ENCODE results near the gene ANKRD2. TPM values are rescaled to one million over a fixed set of nuclear protein-coding genes. Genes with fewer than 3 reads are reported as not detected.
"Not testable (repeated sequence)": the region's sequence is repeated elsewhere in the genome, so short reads cannot be mapped to it uniquely, and the experiment has no call there.

ANKRD2 gene
- total RNA-seq, 1 experiment from 2014 or later = not detected

GRCh38 chr10:97549587-97550322 is 22.8 kb upstream of the ANKRD2 start:
- Histone ChIP-seq H3K27ac (ENCODE audit: low read length) (no peak overlapping the region), H3K9me3 (ENCODE audit: low read length) (no peaks in the 10 kb centered on the region), H2AFZ (ENCODE audit: low read length) (no peak overlapping the region), H3K4me2 (ENCODE audit: low read depth, low read length, poor library complexity, severe bottlenecking) (no peak overlapping the region), H4K20me1 (ENCODE audit: insufficient read depth, low read depth, low read length) (no peaks in the 10 kb centered on the region), H3K9ac (ENCODE audit: low read length) (no peak overlapping the region), H3K9me2 (replicated peaks; ENCODE audit: insufficient read depth, low read length) (no peaks in the 10 kb centered on the region), H3K36me3 (ENCODE audit: insufficient read depth, low read length) (no peaks in the 10 kb centered on the region), H3K27me3 (ENCODE audit: low read length) (no peaks in the 10 kb centered on the region), H3K79me2 (ENCODE audit: low read length) (no peaks in the 10 kb centered on the region), H3K4me3 (ENCODE audit: low read length) (no peak overlapping the region), H3K4me1 (ENCODE audit: low read length) (no peaks in the 10 kb centered on the region)
- DNase-seq = no peak

GRCh38 chr10:97550336-97551149 is 22.0 kb upstream of the ANKRD2 start:
- Histone ChIP-seq H3K36me3 (ENCODE audit: insufficient read depth, low read length) (no peaks in the 10 kb centered on the region), H2AFZ (ENCODE audit: low read length) (no peak overlapping the region), H3K4me3 (ENCODE audit: low read length) (no peak overlapping the region), H3K9me2 (replicated peaks; ENCODE audit: insufficient read depth, low read length) (no peaks in the 10 kb centered on the region), H3K9me3 (ENCODE audit: low read length) (no peaks in the 10 kb centered on the region), H3K4me1 (ENCODE audit: low read length) (no peaks in the 10 kb centered on the region), H3K27ac (ENCODE audit: low read length) (no peak overlapping the region), H3K79me2 (ENCODE audit: low read length) (no peaks in the 10 kb centered on the region), H3K9ac (ENCODE audit: low read length) (no peak overlapping the region), H3K4me2 (ENCODE audit: low read depth, low read length, poor library complexity, severe bottlenecking) (no peak overlapping the region), H4K20me1 (ENCODE audit: insufficient read depth, low read depth, low read length) (no peaks in the 10 kb centered on the region), H3K27me3 (ENCODE audit: low read length) (no peaks in the 10 kb centered on the region)
- DNase-seq = no peak

GRCh38 chr10:97551271-97551670 is 21.3 kb upstream of the ANKRD2 start:
- Histone ChIP-seq H3K9me3 (ENCODE audit: low read length) (no peaks in the 10 kb centered on the region), H3K9me2 (replicated peaks; ENCODE audit: insufficient read depth, low read length) (no peaks in the 10 kb centered on the region), H3K27ac (ENCODE audit: low read length) (no peak overlapping the region), H3K4me2 (ENCODE audit: low read depth, low read length, poor library complexity, severe bottlenecking) (no peak overlapping the region), H3K27me3 (ENCODE audit: low read length) (no peaks in the 10 kb centered on the region), H3K4me3 (ENCODE audit: low read length) (no peak overlapping the region), H3K36me3 (ENCODE audit: insufficient read depth, low read length) (no peaks in the 10 kb centered on the region), H4K20me1 (ENCODE audit: insufficient read depth, low read depth, low read length) (no peaks in the 10 kb centered on the region), H3K79me2 (ENCODE audit: low read length) (no peaks in the 10 kb centered on the region), H3K4me1 (ENCODE audit: low read length) (no peaks in the 10 kb centered on the region), H2AFZ (ENCODE audit: low read length) (no peak overlapping the region), H3K9ac (ENCODE audit: low read length) (no peak overlapping the region)
- DNase-seq = no peak

- Histone ChIP-seq H3K4me3 (ENCODE audit: low read length) (no peak overlapping the region), H3K9me2 (replicated peaks; ENCODE audit: insufficient read depth, low read length) (no peaks in the 10 kb centered on the region), H3K27me3 (ENCODE audit: low read length) (no peaks in the 10 kb centered on the region), H3K4me2 (ENCODE audit: low read depth, low read length, poor library complexity, severe bottlenecking) (no peak overlapping the region), H3K36me3 (ENCODE audit: insufficient read depth, low read length) (no peaks in the 10 kb centered on the region), H3K27ac (ENCODE audit: low read length) (no peak overlapping the region), H3K4me1 (ENCODE audit: low read length) (no peaks in the 10 kb centered on the region), H2AFZ (ENCODE audit: low read length) (no peak overlapping the region), H3K79me2 (ENCODE audit: low read length) (no peaks in the 10 kb centered on the region), H4K20me1 (ENCODE audit: insufficient read depth, low read depth, low read length) (no peaks in the 10 kb centered on the region), H3K9ac (ENCODE audit: low read length) (no peak overlapping the region), H3K9me3 (ENCODE audit: low read length) (no peaks in the 10 kb centered on the region)
- peak; percentile 71 for DNase-seq
These were observed 19.0 kb upstream of the ANKRD2 start for GRCh38 chr10:97553575-97554031.

- not testable (repeated sequence) for H3K4me2 ChIP-seq (ENCODE audit: low read depth, low read length, poor library complexity, severe bottlenecking); H3K9me3 ChIP-seq (ENCODE audit: low read length); H3K27ac ChIP-seq (ENCODE audit: low read length); H3K9ac ChIP-seq (ENCODE audit: low read length); H3K4me1 ChIP-seq (ENCODE audit: low read length); H2AFZ ChIP-seq (ENCODE audit: low read length); H3K79me2 ChIP-seq (ENCODE audit: low read length); H3K9me2 ChIP-seq (replicated peaks; ENCODE audit: insufficient read depth, low read length); H3K27me3 ChIP-seq (ENCODE audit: low read length); H3K4me3 ChIP-seq (ENCODE audit: low read length); DNase-seq; H3K36me3 ChIP-seq (ENCODE audit: insufficient read depth, low read length); H4K20me1 ChIP-seq (ENCODE audit: insufficient read depth, low read depth, low read length)
These were observed 18.2 kb upstream of the ANKRD2 start for GRCh38 chr10:97554336-97554735.

GRCh38 chr10:97555541-97555940 is 17.0 kb upstream of the ANKRD2 start:
- DNase-seq; H2AFZ ChIP-seq (ENCODE audit: low read length); H3K9ac ChIP-seq (ENCODE audit: low read length); H3K9me2 ChIP-seq (replicated peaks; ENCODE audit: insufficient read depth, low read length); H3K4me1 ChIP-seq (ENCODE audit: low read length); H3K9me3 ChIP-seq (ENCODE audit: low read length); H3K36me3 ChIP-seq (ENCODE audit: insufficient read depth, low read length); H4K20me1 ChIP-seq (ENCODE audit: insufficient read depth, low read depth, low read length); H3K4me3 ChIP-seq (ENCODE audit: low read length); H3K27ac ChIP-seq (ENCODE audit: low read length); H3K79me2 ChIP-seq (ENCODE audit: low read length); H3K27me3 ChIP-seq (ENCODE audit: low read length); H3K4me2 ChIP-seq (ENCODE audit: low read depth, low read length, poor library complexity, severe bottlenecking): not testable (repeated sequence)

GRCh38 chr10:97560731-97561381 is 11.7 kb upstream of the ANKRD2 start:
- H3K36me3 ChIP-seq (ENCODE audit: insufficient read depth, low read length); DNase-seq; H2AFZ ChIP-seq (ENCODE audit: low read length); H4K20me1 ChIP-seq (ENCODE audit: insufficient read depth, low read depth, low read length); H3K4me2 ChIP-seq (ENCODE audit: low read depth, low read length, poor library complexity, severe bottlenecking); H3K4me3 ChIP-seq (ENCODE audit: low read length); H3K9me2 ChIP-seq (replicated peaks; ENCODE audit: insufficient read depth, low read length); H3K27me3 ChIP-seq (ENCODE audit: low read length); H3K79me2 ChIP-seq (ENCODE audit: low read length); H3K27ac ChIP-seq (ENCODE audit: low read length); H3K9ac ChIP-seq (ENCODE audit: low read length); H3K4me1 ChIP-seq (ENCODE audit: low read length); H3K9me3 ChIP-seq (ENCODE audit: low read length): not testable (repeated sequence)

GRCh38 chr10:97561386-97562077 is 11.0 kb upstream of the ANKRD2 start:
- not testable (repeated sequence) for H3K36me3 ChIP-seq (ENCODE audit: insufficient read depth, low read length); H3K9me2 ChIP-seq (replicated peaks; ENCODE audit: insufficient read depth, low read length); H2AFZ ChIP-seq (ENCODE audit: low read length); H4K20me1 ChIP-seq (ENCODE audit: insufficient read depth, low read depth, low read length); H3K27ac ChIP-seq (ENCODE audit: low read length); H3K27me3 ChIP-seq (ENCODE audit: low read length); DNase-seq; H3K4me3 ChIP-seq (ENCODE audit: low read length); H3K79me2 ChIP-seq (ENCODE audit: low read length); H3K9me3 ChIP-seq (ENCODE audit: low read length); H3K4me2 ChIP-seq (ENCODE audit: low read depth, low read length, poor library complexity, severe bottlenecking); H3K9ac ChIP-seq (ENCODE audit: low read length); H3K4me1 ChIP-seq (ENCODE audit: low read length)
